ENCODE results near the gene ARHGAP19. TPM values are rescaled to one million over a fixed set of nuclear protein-coding genes. Genes with fewer than 3 reads are reported as not detected.
"Not testable (repeated sequence)": the region's sequence is repeated elsewhere in the genome, so short reads cannot be mapped to it uniquely, and the experiment has no call there.

ARHGAP19 gene
- total and polyA plus RNA-seq, 2 experiments from 2014 or later, result 2.7 to 8.7 TPM

GRCh38 chr10:97291357-97292096 is 910 bp downstream of the ARHGAP19 start:
- Histone ChIP-seq H3K4me3 (peak overlapping the region; percentile 63), H3K9me3 (ENCODE audit: low read depth) (no peaks in the 10 kb centered on the region), H2AFZ (peak overlapping the region; percentile 60), H3K4me1 (ENCODE audit: insufficient read depth) (peaks cover 4% of the 10 kb centered on the region), H3K9me2 (replicated peaks; ENCODE audit: insufficient read depth) (no peaks in the 10 kb centered on the region), H4K20me1 (ENCODE audit: insufficient read depth, poor library complexity, severe bottlenecking) (no peaks in the 10 kb centered on the region), H3K27me3 (no peaks in the 10 kb centered on the region), H3K36me3 (replicated peaks; ENCODE audit: insufficient read depth, low read depth) (no peaks in the 10 kb centered on the region), H3K27ac (peak overlapping the region; percentile 93), H3K79me2 (peaks cover 41% of the 10 kb centered on the region), H3K4me2 (peak overlapping the region; percentile 90)
- 54% methylated on average over 25 of the region's 25 CpGs for WGBS (ENCODE audit: low lambda C conversion rate, missing lambda C conversion rate)
- TF ChIP-seq EZH2phosphoT487 (IDR thresholded peaks at IDR 0.05; ENCODE audit: low read depth, severe bottlenecking, unreplicated experiment), result no peak
- TF ChIP-seq CTCF (IDR thresholded peaks at IDR 0.05; ENCODE audit: poor library complexity), result no peak
- no peak for TF ChIP-seq EZH2 (IDR thresholded peaks at IDR 0.05; ENCODE audit: borderline replicate concordance)
- DNase-seq (ENCODE audit: low spot score), result no peak

- not testable (repeated sequence) for H3K4me3 ChIP-seq; H3K36me3 ChIP-seq (replicated peaks; ENCODE audit: insufficient read depth, low read depth); H3K27me3 ChIP-seq; H3K9me2 ChIP-seq (replicated peaks; ENCODE audit: insufficient read depth); H2AFZ ChIP-seq; H4K20me1 ChIP-seq (ENCODE audit: insufficient read depth, poor library complexity, severe bottlenecking); H3K9me3 ChIP-seq (ENCODE audit: low read depth); H3K4me1 ChIP-seq (ENCODE audit: insufficient read depth); DNase-seq (ENCODE audit: low spot score)
- 90% methylated on average over 17 of the region's 17 CpGs for WGBS (ENCODE audit: low lambda C conversion rate, missing lambda C conversion rate)
- Histone ChIP-seq H3K27ac (peak overlapping the region; percentile 93), H3K79me2 (peaks cover 47% of the 10 kb centered on the region), H3K4me2 (peak overlapping the region; percentile 90)
Observed at GRCh38 chr10:97290576-97291356, 1.7 kb downstream of the ARHGAP19 start.

DNA sequence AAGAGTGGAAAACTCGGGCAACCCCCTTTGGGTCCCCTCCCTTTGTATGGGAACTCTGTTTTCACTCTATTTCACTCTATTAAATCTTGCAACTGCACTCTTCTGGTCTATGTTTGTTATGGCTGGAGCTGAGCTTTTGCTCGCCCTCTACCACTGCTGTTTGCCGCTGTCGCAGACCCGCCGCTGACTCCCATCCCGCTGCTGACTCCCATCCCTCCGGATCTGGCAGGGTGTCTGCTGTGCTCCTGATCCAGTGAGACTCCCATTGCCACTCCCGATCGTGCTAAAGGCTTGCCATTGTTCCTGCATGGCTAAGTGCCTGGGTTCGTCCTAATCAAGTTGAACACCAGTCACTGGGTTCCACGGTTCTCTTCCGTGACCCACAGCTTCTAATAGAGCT is 2.4 kb downstream of the ARHGAP19 start:
- H3K4me2 ChIP-seq; H3K9me3 ChIP-seq (ENCODE audit: low read depth); H3K4me1 ChIP-seq (ENCODE audit: insufficient read depth); H3K27me3 ChIP-seq; DNase-seq (ENCODE audit: low spot score); H3K9me2 ChIP-seq (replicated peaks; ENCODE audit: insufficient read depth); H2AFZ ChIP-seq; H3K27ac ChIP-seq; H3K36me3 ChIP-seq (replicated peaks; ENCODE audit: insufficient read depth, low read depth); H4K20me1 ChIP-seq (ENCODE audit: insufficient read depth, poor library complexity, severe bottlenecking); H3K4me3 ChIP-seq: not testable (repeated sequence)
- 98% methylated on average over 13 of the region's 13 CpGs for WGBS (ENCODE audit: low lambda C conversion rate, missing lambda C conversion rate)
- peaks cover 48% of the 10 kb centered on the region for H3K79me2 ChIP-seq

DNA sequence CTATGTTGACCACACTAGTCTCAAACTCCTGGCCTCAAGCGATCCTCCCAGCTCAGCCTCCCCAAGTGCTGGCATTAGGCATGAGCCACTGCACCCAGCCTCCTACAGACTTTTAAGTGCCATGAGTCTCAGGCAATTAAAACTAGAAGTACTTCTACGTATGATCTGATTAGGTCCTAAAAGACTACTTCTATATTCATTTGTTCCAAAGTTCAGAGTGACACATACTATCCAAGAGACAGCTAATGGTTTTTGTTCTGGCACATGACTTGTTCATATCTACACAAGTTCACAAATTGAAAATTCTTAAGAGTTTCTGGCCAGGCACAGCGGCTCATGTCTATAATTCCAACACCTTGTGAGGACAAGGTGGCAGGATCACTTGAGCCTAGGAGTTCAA is 11.7 kb downstream of the ARHGAP19 start:
- no peaks in the 10 kb centered on the region for H3K9me2 ChIP-seq (replicated peaks; ENCODE audit: insufficient read depth)
- TF ChIP-seq EZH2phosphoT487 (IDR thresholded peaks at IDR 0.05; ENCODE audit: low read depth, severe bottlenecking, unreplicated experiment) (no peak), EZH2 (IDR thresholded peaks at IDR 0.05; ENCODE audit: borderline replicate concordance) (no peak), CTCF (IDR thresholded peaks at IDR 0.05; ENCODE audit: poor library complexity) (no peak)
- no peaks in the 10 kb centered on the region for H3K9me3 ChIP-seq (ENCODE audit: low read depth)
- H3K4me1 ChIP-seq (ENCODE audit: insufficient read depth), result peaks cover 12% of the 10 kb centered on the region
- H3K4me3 ChIP-seq, result no peak overlapping the region
- no peaks in the 10 kb centered on the region for H3K36me3 ChIP-seq (replicated peaks; ENCODE audit: insufficient read depth, low read depth)
- 89% methylated on average over 3 of the region's 3 CpGs for WGBS (ENCODE audit: low lambda C conversion rate, missing lambda C conversion rate)
- H3K4me2 ChIP-seq, result no peak overlapping the region
- peak overlapping the region; percentile 57 for H3K27ac ChIP-seq
- H3K27me3 ChIP-seq, result no peaks in the 10 kb centered on the region
- H4K20me1 ChIP-seq (ENCODE audit: insufficient read depth, poor library complexity, severe bottlenecking), result no peaks in the 10 kb centered on the region
- H2AFZ ChIP-seq, result no peak overlapping the region
- DNase-seq (ENCODE audit: low spot score), result peak; percentile 52
- peaks cover 25% of the 10 kb centered on the region for H3K79me2 ChIP-seq
